H1 (cell line): ENCODE results near the gene FGGY. TPM values are rescaled to one million over a fixed set of nuclear protein-coding genes. Genes with fewer than 3 reads are reported as not detected.

ENCODE experiments used
- CTCF ChIA-PET: fragments of 300-600 bp; sonication (Branson Sonifier 250); formaldehyde crosslinking; loops from one replicate; lab custom pipeline; 2021; ENCODE audit not compliant: partially characterized antibody; lab: Charles Lee
- POLR2A ChIA-PET: fragments of 300-600 bp; sonication (Branson Sonifier 250); formaldehyde crosslinking; loops from one replicate; lab custom pipeline; 2021; ENCODE audit warnings: inconsistent platforms; ENCODE audit not compliant: partially characterized antibody; lab: Charles Lee
- DNase-seq, 2 experiments: peaks; one replicate each; pipeline versions ENCODE4 v3.0.0 to v3.0.0-alpha.2; 2010 to 2022; ENCODE audit warnings: low spot score in 2 of 2, low read depth in 1 of 2, mixed read lengths in 1 of 2
- FAIRE-seq: peaks from 2 replicates; lab custom pipeline; 2011; peaks lifted over from hg19 to GRCh38; lab: Jason Lieb, UNC
- H2AFZ ChIP-seq: 2 replicates; pipeline ENCODE4 v1.8.1; 2012; ENCODE audit warnings: low read length, inconsistent platforms
- H2AK5ac ChIP-seq: 2 replicates; pipeline ENCODE4 v1.6.1; 2013; ENCODE audit warnings: low read depth, low read length
- H2BK120ac ChIP-seq: replicated peaks from 2 replicates; pipeline ENCODE3; 2013; ENCODE audit warnings: low read depth, low read length, inconsistent platforms
- H2BK12ac ChIP-seq: 2 replicates; pipeline ENCODE4 v1.6.1; 2013; ENCODE audit warnings: low read depth, low read length
- H2BK15ac ChIP-seq: 2 replicates; pipeline ENCODE4 v1.6.1; 2013; ENCODE audit warnings: low read length
- H2BK20ac ChIP-seq: 2 replicates; pipeline ENCODE4 v1.6.1; 2013; ENCODE audit warnings: low read length
- H2BK5ac ChIP-seq: 2 replicates; pipeline ENCODE4 v1.6.1; 2013; ENCODE audit warnings: low read depth, low read length
- H3K14ac ChIP-seq: 2 replicates; pipeline ENCODE4 v1.6.1; 2013; ENCODE audit warnings: inconsistent platforms; ENCODE audit not compliant: insufficient read length
- H3K18ac ChIP-seq: 2 replicates; pipeline ENCODE4 v1.6.1; 2013; ENCODE audit warnings: low read length; ENCODE audit errors: extremely low read depth
- H3K23ac ChIP-seq: 2 replicates; pipeline ENCODE4 v1.6.1; 2013; ENCODE audit warnings: inconsistent platforms; ENCODE audit not compliant: insufficient read length
- H3K23me2 ChIP-seq: 2 replicates; pipeline ENCODE4 v1.6.1; 2013; ENCODE audit warnings: low read depth, low read length
- H3K27ac ChIP-seq: 2 replicates; pipeline ENCODE4 v1.6.1; 2011; ENCODE audit warnings: low read depth, low read length, inconsistent platforms
- H3K27me3 ChIP-seq, 4 experiments: replicated peaks in 1 of 4; 1 replicate in 1 of 4; 2 replicates in 3 of 4; pipeline versions ENCODE4 v1.6.1 to v1.8.1; 2011 to 2013; ENCODE audit warnings: low read length in 3 of 4, mild to moderate bottlenecking in 3 of 4, inconsistent platforms in 2 of 4, mixed read lengths in 2 of 4, moderate library complexity in 1 of 4; ENCODE audit not compliant: control insufficient read depth in 3 of 4, insufficient read depth in 3 of 4; ENCODE audit errors: extremely low read depth in 1 of 4
- H3K36me3 ChIP-seq, 4 experiments: 2 replicates each; pipeline versions ENCODE4 v1.6.1 to v1.8.1; 2011 to 2013; ENCODE audit warnings: mild to moderate bottlenecking in 4 of 4, low read length in 3 of 4, moderate library complexity in 2 of 4, control low read depth in 1 of 4, inconsistent platforms in 1 of 4; ENCODE audit not compliant: insufficient read depth in 4 of 4, control insufficient read depth in 2 of 4
- H3K4ac ChIP-seq: replicated peaks from 2 replicates; pipeline ENCODE3; 2013; ENCODE audit warnings: low read length, low read depth, mixed read lengths, inconsistent platforms; ENCODE audit not compliant: insufficient read length
- H3K4me1 ChIP-seq, 4 experiments: replicated peaks in 1 of 4; 1 replicate in 1 of 4; 2 replicates in 3 of 4; pipeline versions ENCODE4 v1.6.1 to v1.8.1; 2011 to 2013; ENCODE audit warnings: low read length in 3 of 4, inconsistent platforms in 2 of 4, mixed read lengths in 1 of 4; ENCODE audit not compliant: insufficient read depth in 4 of 4, control insufficient read depth in 3 of 4
- H3K4me2 ChIP-seq, 2 experiments: 2 replicates each; pipeline versions ENCODE4 v1.6.1 to v1.8.1; 2011 to 2013; ENCODE audit warnings: low read depth in 2 of 2, low read length in 2 of 2, control low read depth in 1 of 2, inconsistent platforms in 1 of 2, mild to moderate bottlenecking in 1 of 2; ENCODE audit not compliant: insufficient read depth in 1 of 2
- H3K4me3 ChIP-seq, 4 experiments: fragments of 200-600, 300-600 bp in 1 of 4; sonication (generic), shearing (Covaris generic), sonication (Bioruptor Twin) in 1 of 4; 2 replicates each; pipeline versions ENCODE4 v1.5.1 to v1.8.1; 2011 to 2016; ENCODE audit warnings: low read length in 4 of 4, low read depth in 3 of 4, control low read depth in 2 of 4, inconsistent platforms in 2 of 4, mild to moderate bottlenecking in 2 of 4, mixed read lengths in 1 of 4, moderate library complexity in 1 of 4; ENCODE audit not compliant: insufficient read depth in 2 of 4; ENCODE audit errors: extremely low read depth in 1 of 4
- H3K56ac ChIP-seq: replicated peaks from 2 replicates; pipeline ENCODE3; 2013; ENCODE audit warnings: low read depth, mild to moderate bottlenecking, mixed read lengths, low read length, inconsistent platforms; ENCODE audit not compliant: insufficient read length
- H3K79me1 ChIP-seq: 2 replicates; pipeline ENCODE4 v1.6.1; 2013; ENCODE audit warnings: low read depth, low read length, control low read depth
- H3K79me2 ChIP-seq, 2 experiments: 2 replicates each; pipeline versions ENCODE4 v1.6.1 to v1.8.1; 2012 to 2013; ENCODE audit warnings: low read length in 2 of 2, mild to moderate bottlenecking in 2 of 2, inconsistent platforms in 1 of 2; ENCODE audit not compliant: insufficient read depth in 2 of 2, control insufficient read depth in 1 of 2
- H3K9ac ChIP-seq, 4 experiments: replicated peaks in 1 of 4; 1 replicate in 1 of 4; 2 replicates in 3 of 4; pipeline versions ENCODE4 v1.6.1 to v1.8.1; 2011 to 2013; ENCODE audit warnings: low read depth in 3 of 4, low read length in 3 of 4, control low read depth in 2 of 4, mild to moderate bottlenecking in 2 of 4, moderate library complexity in 2 of 4, inconsistent platforms in 1 of 4; ENCODE audit errors: extremely low read depth in 1 of 4
- H3K9me3 ChIP-seq, 2 experiments: 2 replicates each; pipeline versions ENCODE4 v1.6.1 to v1.8.1; 2012 to 2013; ENCODE audit warnings: mild to moderate bottlenecking in 2 of 2, moderate library complexity in 2 of 2, control low read depth in 1 of 2, inconsistent platforms in 1 of 2, low read depth in 1 of 2, low read length in 1 of 2, mixed read lengths in 1 of 2; ENCODE audit not compliant: insufficient read depth in 2 of 2
- H4K20me1 ChIP-seq, 2 experiments: replicated peaks in 1 of 2; 2 replicates each; pipeline versions ENCODE3 to v1.8.1; 2011 to 2013; ENCODE audit warnings: inconsistent platforms in 2 of 2, low read length in 2 of 2, mild to moderate bottlenecking in 1 of 2; ENCODE audit not compliant: insufficient read depth in 2 of 2, control insufficient read depth in 1 of 2
- H4K5ac ChIP-seq: 2 replicates; pipeline ENCODE4 v1.6.1; 2013; ENCODE audit warnings: low read length, low read depth, mixed read lengths, inconsistent platforms; ENCODE audit not compliant: insufficient read length
- H4K8ac ChIP-seq: 2 replicates; pipeline ENCODE4 v1.8.0; 2013; ENCODE audit warnings: mild to moderate bottlenecking, moderate library complexity, low read length, inconsistent platforms; ENCODE audit not compliant: insufficient read depth; ENCODE audit errors: extremely low read depth
- H4K91ac ChIP-seq: replicated peaks from 2 replicates; pipeline ENCODE3; 2013; ENCODE audit warnings: low read length, mixed read lengths, inconsistent platforms; ENCODE audit not compliant: insufficient read length
- CBX5 ChIP-seq: fragments of 300-800, 300-1000 bp; sonication (generic); IDR thresholded peaks from 2 replicates; pipeline ENCODE4 v1.7.1; 2016; ENCODE audit warnings: antibody characterized with exemption, low read length, low read depth
- CHD1 ChIP-seq: IDR thresholded peaks from 2 replicates; pipeline ENCODE4 v1.6.1; 2012; ENCODE audit warnings: low read depth, low read length, improper control_type of control experiment
- CHD2 ChIP-seq: IDR thresholded peaks from 2 replicates; pipeline ENCODE4 v1.6.1; 2012; ENCODE audit warnings: low read length, improper control_type of control experiment
- FOSL1 ChIP-seq: IDR thresholded peaks from 2 replicates; pipeline ENCODE4 v1.6.1; 2011; ENCODE audit warnings: mild to moderate bottlenecking, low read depth, low read length, moderate library complexity; ENCODE audit not compliant: insufficient read depth
- HDAC2 ChIP-seq, 2 experiments: fragments of 300-600 bp in 1 of 2; sonication (generic) in 1 of 2; IDR thresholded peaks; 2 replicates each; pipeline ENCODE4 v1.6.1; 2011 to 2012; ENCODE audit warnings: low read depth in 2 of 2, low read length in 2 of 2, mild to moderate bottlenecking in 2 of 2, moderate library complexity in 2 of 2, borderline replicate concordance in 1 of 2, inconsistent platforms in 1 of 2
- JUND ChIP-seq: IDR thresholded peaks from 2 replicates; pipeline ENCODE4 v1.6.1; 2011; ENCODE audit warnings: mild to moderate bottlenecking, improper control_type of control experiment, low read length
- RBBP5 ChIP-seq: IDR thresholded peaks from 2 replicates; pipeline ENCODE4 v1.7.1; 2012; ENCODE audit warnings: low read depth, mild to moderate bottlenecking, inconsistent platforms, low read length, moderate library complexity, borderline replicate concordance
- SIX5 ChIP-seq: IDR thresholded peaks from 2 replicates; pipeline ENCODE4 v1.6.1; 2011; ENCODE audit warnings: mild to moderate bottlenecking, low read depth, low read length
- SP1 ChIP-seq: IDR thresholded peaks from 2 replicates; pipeline ENCODE4 v1.6.1; 2011; ENCODE audit warnings: low read depth, low read length
- SP4 ChIP-seq: IDR thresholded peaks from 2 replicates; pipeline ENCODE4 v1.6.1; 2012; ENCODE audit warnings: low read length, inconsistent platforms
- SRF ChIP-seq: IDR thresholded peaks from 2 replicates; pipeline ENCODE4 v1.6.1; 2011; ENCODE audit warnings: mild to moderate bottlenecking, low read depth, low read length, moderate library complexity
- ZNF274 ChIP-seq: IDR thresholded peaks from 2 replicates; pipeline ENCODE4 v1.7.0; 2012; ENCODE audit warnings: low read length, borderline replicate concordance; ENCODE audit errors: extremely low read depth
- WGBS, 2 experiments: shearing (Covaris generic) in 1 of 2; methylation state at CpG; one replicate each; pipeline versions ENCODE4 v1.1.6 to v1.1.7; 2013 to 2015; ENCODE audit warnings: low lambda C conversion rate in 2 of 2, mixed read lengths in 2 of 2, inconsistent platforms in 1 of 2, low coverage in 1 of 2, missing lambda C conversion rate in 1 of 2; ENCODE audit not compliant: insufficient replicate concordance in 2 of 2, insufficient coverage in 1 of 2, insufficient read length in 1 of 2; ENCODE audit errors: extremely low coverage in 1 of 2, missing lambda C conversion rate in 1 of 2; 5-methylcytosine and 5-hydroxymethylcytosine counted together
- polyA plus RNA-seq, 7 experiments: library from polyadenylated mRNA; depleted of rRNA in 3 of 7; stranded (reverse) in 5 of 7; unstranded in 2 of 7; fragments of >200 nt in 5 of 7; fragments of 200-250 nt in 2 of 7; gene quantifications; 1 replicate in 5 of 7; 2 replicates in 1 of 7; 4 replicates in 1 of 7; pipeline versions ENCODE4 v1.2.1 to v1.2.3, GENCODE V29; 2011 to 2013; ENCODE audit warnings: missing spikeins in 2 of 7, mixed read lengths in 2 of 7
- total RNA-seq: library from RNA; stranded (reverse); fragmentation: NEBNext Ultra II Directional; extraction: Animal tissue kit (Norgen Biotek cat#: 25700); gene quantifications from 2 replicates; pipeline ENCODE4 v1.2.1, GENCODE V29; 2021

The FGGY gene
- total and polyA plus RNA-seq, 2 of the 8 experiments (the other 6 are each of a cell fraction or from before 2014, with no cell fraction given): 10.3 to 12.5 TPM

DNA sequence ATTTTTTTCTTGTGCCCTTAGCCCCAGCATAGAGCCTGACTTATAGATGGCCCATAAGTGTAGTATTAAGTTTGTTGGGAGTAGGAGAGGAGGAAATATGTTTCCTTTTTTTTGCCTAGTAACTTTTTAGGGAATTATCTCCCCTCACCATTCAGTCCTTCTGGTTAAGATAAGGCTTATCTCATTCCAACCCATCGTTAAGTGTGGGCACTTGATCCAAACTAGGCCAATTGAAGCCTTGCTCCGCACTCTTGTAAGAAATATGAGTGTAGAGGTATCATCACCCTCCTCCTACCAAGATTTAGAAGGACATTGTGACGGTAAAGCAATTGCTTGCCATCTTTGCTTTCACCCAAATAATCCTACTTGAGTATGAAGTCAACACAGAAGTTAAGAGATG, 8.8 kb upstream of the FGGY start:
- Histone ChIP-seq H3K4ac (no peak overlapping the region), H2AFZ (no peak overlapping the region), H3K18ac (no peak overlapping the region), H3K23ac (no peak overlapping the region), H2BK5ac (no peak overlapping the region), H3K9ac (no peak overlapping the region), H3K4me1 (no peaks in the 10 kb centered on the region), H4K5ac (no peak overlapping the region), H3K79me1 (no peaks in the 10 kb centered on the region), H4K91ac (no peak overlapping the region), H3K14ac (no peak overlapping the region), H2BK12ac (no peak overlapping the region), H3K27ac (no peak overlapping the region), H3K23me2 (peaks cover 3% of the 10 kb centered on the region; the same call in 1 of the 2 replicates), H3K4me2 (no peak overlapping the region), H2AK5ac (no peak overlapping the region), H3K4me3 (no peak overlapping the region), H3K36me3 (no peaks in the 10 kb centered on the region), H2BK20ac (no peak overlapping the region), H3K79me2 (no peaks in the 10 kb centered on the region), H3K27me3 (no peaks in the 10 kb centered on the region), H2BK120ac (no peak overlapping the region), H3K9me3 (no peaks in the 10 kb centered on the region), H2BK15ac (no peak overlapping the region), H3K56ac (no peak overlapping the region), H4K20me1 (no peaks in the 10 kb centered on the region), H4K8ac (no peak overlapping the region)
- ChIA-PET POLR2A (no interaction called here), CTCF (no interaction called here)
- WGBS, 2 experiments: 88% methylated on average over 3 of the region's 3 CpGs; no CpG with 5 or more reads in 1 of the 2 experiments
- no peak for DNase-seq
- no peak for FAIRE-seq
- TF ChIP-seq CHD2 (no peak), CBX5 (no peak), CHD1 (no peak), ZNF274 (no peak), SP1 (no peak), FOSL1 (no peak), SP4 (no peak), RBBP5 (no peak), SRF (no peak), JUND (no peak), SIX5 (no peak), HDAC2 (IDR thresholded peaks at IDR 0.05; ENCODE audit: borderline replicate concordance in 1 of 2, low read depth in 2 of 2, low read length in 2 of 2) (no peak)
